HepG2 (cell line): Measurements from ENCODE around the gene HPDL. TPM values are rescaled to one million over a fixed set of nuclear protein-coding genes. Genes with fewer than 3 reads are reported as not detected.

Source experiments
- ATAC-seq: fragments of 200-7000 bp; cut with Tn5 transposase; 3 replicates; pipeline ENCODE4 v1.9.1; 2020; ENCODE audit warnings: mild to moderate bottlenecking, moderate library complexity
- BruUV-seq: library from RNA; stranded (reverse); fragments of 400-500 nt; replicated peaks from 2 replicates; lab custom pipeline; 2021; lab: Mats Ljungman, UMichigan
- CTCF ChIA-PET: fragments of 300-600 bp; formaldehyde crosslinking; extraction: SDS; loops from one replicate; lab custom pipeline; 2021; ENCODE audit warnings: low total read pairs, inconsistent platforms, low intra/inter-chr PET ratio; lab: Yijun Ruan, JAX
- POLR2A ChIA-PET: fragments of 350-600 bp; sonication (Branson Sonifier 250); formaldehyde crosslinking; loops from one replicate; lab custom pipeline; 2020; ENCODE audit warnings: antibody characterized with exemption, inconsistent platforms; lab: Yijun Ruan, JAX
- DNase-seq: peaks from one replicate; pipeline ENCODE4 v3.0.0-alpha.2; 2015; ENCODE audit warnings: low spot score
- FAIRE-seq: peaks from 3 replicates; lab custom pipeline; 2011; peaks lifted over from hg19 to GRCh38; lab: Jason Lieb, UNC
- H2AFZ ChIP-seq: one replicate; pipeline ENCODE4 v1.6.1; 2011; ENCODE audit warnings: low read length, inconsistent platforms
- H3K27ac ChIP-seq: fragments of 300-600 bp; 3 replicates; pipeline ENCODE4 v1.8.0; 2011; ENCODE audit warnings: mixed run types, mild to moderate bottlenecking, mixed read lengths, low read length, inconsistent platforms; ENCODE audit not compliant: insufficient read depth; ENCODE audit errors: extremely low read length
- H3K27me3 ChIP-seq, 2 experiments: fragments of 200-600 bp in 1 of 2; 2 replicates in 1 of 2; 3 replicates in 1 of 2; pipeline versions ENCODE4 v1.6.0 to v1.8.0; 2011; ENCODE audit warnings: low read length in 2 of 2, mild to moderate bottlenecking in 2 of 2, moderate library complexity in 2 of 2, inconsistent platforms in 1 of 2; ENCODE audit not compliant: insufficient read depth in 2 of 2, control insufficient read depth in 1 of 2
- H3K36me3 ChIP-seq, 2 experiments: fragments of 200-600 bp in 1 of 2; replicated peaks in 1 of 2; 2 replicates in 1 of 2; 3 replicates in 1 of 2; pipeline versions ENCODE4 v1.5.1 to v1.8.0; 2011; ENCODE audit warnings: low read length in 2 of 2, inconsistent platforms in 1 of 2; ENCODE audit not compliant: insufficient read depth in 2 of 2, control insufficient read depth in 1 of 2
- H3K4me1 ChIP-seq: 2 replicates; pipeline ENCODE4 v1.5.1; 2012; ENCODE audit warnings: low read length, inconsistent platforms; ENCODE audit not compliant: insufficient read depth
- H3K4me2 ChIP-seq: 2 replicates; pipeline ENCODE4 v1.6.0; 2011; ENCODE audit warnings: low read depth, low read length, inconsistent platforms
- H3K4me3 ChIP-seq, 3 experiments: fragments of 200-600 bp in 1 of 3; sonication (generic), shearing (Covaris generic) in 1 of 3; replicated peaks in 1 of 3; 2 replicates each; pipeline ENCODE4 v1.5.1; 2011 to 2016; ENCODE audit warnings: low read length in 3 of 3, inconsistent platforms in 2 of 3, low read depth in 2 of 3, mild to moderate bottlenecking in 2 of 3, control low read depth in 1 of 3, mixed read lengths in 1 of 3; ENCODE audit not compliant: insufficient read depth in 1 of 3
- H3K79me2 ChIP-seq: one replicate; pipeline ENCODE4 v1.6.1; 2011; ENCODE audit warnings: low read length, inconsistent platforms; ENCODE audit not compliant: insufficient read depth
- H3K9ac ChIP-seq: 2 replicates; pipeline ENCODE4 v1.6.0; 2011; ENCODE audit warnings: mild to moderate bottlenecking, low read depth, low read length, inconsistent platforms; ENCODE audit not compliant: insufficient read depth
- H3K9me3 ChIP-seq: 2 replicates; pipeline ENCODE4 v1.5.1; 2012; ENCODE audit warnings: mild to moderate bottlenecking, low read length
- H4K20me1 ChIP-seq: 2 replicates; pipeline ENCODE4 v1.6.0; 2011; ENCODE audit warnings: inconsistent platforms, mild to moderate bottlenecking, low read length, moderate library complexity; ENCODE audit not compliant: insufficient read depth
- NR2F2 ChIP-seq: IDR thresholded peaks from 2 replicates; pipeline ENCODE4 v1.6.1; 2012; ENCODE audit warnings: low read depth, inconsistent platforms, borderline replicate concordance
- ZNF263 ChIP-seq: sonication (generic); formaldehyde crosslinking; IDR thresholded peaks from 2 replicates; pipeline ENCODE4 v1.4.0; 2020; ENCODE audit warnings: missing genetic modification reagents
- ZNF33A ChIP-seq: sonication (generic); formaldehyde crosslinking; IDR thresholded peaks from 2 replicates; pipeline ENCODE4 v1.5.1; 2020; ENCODE audit warnings: missing genetic modification reagents, mild to moderate bottlenecking, moderate library complexity, borderline replicate concordance
- WGBS: methylation state at CpG from one replicate; pipeline ENCODE4 v1.1.6; 2017; ENCODE audit warnings: low lambda C conversion rate; 5-methylcytosine and 5-hydroxymethylcytosine counted together
- in situ Hi-C: cut with HindIII; loops from 2 replicates; pipeline ENCODE4 v1.10.0; 2017; ENCODE audit warnings: low pct_unique_long_range_greater_than_20kb; ENCODE audit not compliant: extremely low pct_ligation_motif_present
- intact Hi-C: fragments of 100-400 bp; cut with micrococcal nuclease; formaldehyde crosslinking; loops from one replicate; pipeline ENCODE4 v1.10.0; 2022; ENCODE audit not compliant: unreplicated experiment
- polyA plus RNA-seq, 8 experiments: library from polyadenylated mRNA; depleted of rRNA in 3 of 8; stranded (reverse) in 7 of 8; unstranded in 1 of 8; fragments of >200 nt; fragmentation: Illumina TruSeq in 4 of 8; extraction: Trizol in 4 of 8; gene quantifications; 2 replicates each; pipeline versions ENCODE4 v1.2.1 to v1.2.3, GENCODE V29; 2011 to 2016; ENCODE audit warnings: low read depth in 4 of 8, missing spikeins in 1 of 8, mixed read lengths in 1 of 8; ENCODE audit not compliant: insufficient read depth in 1 of 8
- total RNA-seq, 5 experiments: library from RNA; depleted of rRNA; stranded (reverse); fragments of >200 nt; fragmentation: Illumina TruSeq; extraction: Trizol; gene quantifications; 2 replicates each; pipeline ENCODE4 v1.2.3, GENCODE V29; 2016; ENCODE audit warnings: low read depth in 1 of 5
- TF ChIP-seq, protein P1 (sequence below): sonication (generic); formaldehyde crosslinking; IDR thresholded peaks from 2 replicates; pipeline ENCODE4 v1.4.0; 2020; ENCODE audit warnings: missing genetic modification reagents
- TF ChIP-seq, protein P2 (sequence below): sonication (generic); formaldehyde crosslinking; conservative IDR thresholded peaks from 2 replicates; pipeline ENCODE4 v1.4.0; 2020; ENCODE audit warnings: mild to moderate bottlenecking, missing genetic modification reagents, moderate library complexity

The HPDL gene
- total and polyA plus RNA-seq, 2 of the 13 experiments (the other 11 are each of a cell fraction or from before 2014, with no cell fraction given), result not detected

GRCh38 chr1:45351508-45351907 is 24.8 kb downstream of the HPDL start:
- Histone ChIP-seq H3K27me3 (no peaks in the 10 kb centered on the region), H3K4me2 (no peak overlapping the region), H3K27ac (no peak overlapping the region), H3K79me2 (no peaks in the 10 kb centered on the region)
- no TSS peak for BruUV-seq
- ATAC-seq (0 out of 3 replicates have a peak, but pooled peaks have one; percentile 7), FAIRE-seq (no peak)
- POLR2A ChIA-PET, result interaction anchor here (1.6 to 4.9 kb wide), 3 partner anchors 12 to 170 kb away, joined by 3 to 49 read pairs (median 4); partner anchors contain the start of genes CCDC163, MMACHC, MUTYH and PRDX1
- in situ Hi-C loops, result loop anchor here (25.0 kb wide), 1 partner anchor 236 kb away; the partner anchor contains the start of gene NASP
- WGBS, result 39% methylated on average over 5 of the region's 5 CpGs
- no peak for TF ChIP-seq ZNF33A (CRISPR knock-in tag)
- peak; percentile 92 for TF ChIP-seq ZNF263
- no peak for TF ChIP-seq NR2F2
- TF ChIP-seq, protein P1, sequence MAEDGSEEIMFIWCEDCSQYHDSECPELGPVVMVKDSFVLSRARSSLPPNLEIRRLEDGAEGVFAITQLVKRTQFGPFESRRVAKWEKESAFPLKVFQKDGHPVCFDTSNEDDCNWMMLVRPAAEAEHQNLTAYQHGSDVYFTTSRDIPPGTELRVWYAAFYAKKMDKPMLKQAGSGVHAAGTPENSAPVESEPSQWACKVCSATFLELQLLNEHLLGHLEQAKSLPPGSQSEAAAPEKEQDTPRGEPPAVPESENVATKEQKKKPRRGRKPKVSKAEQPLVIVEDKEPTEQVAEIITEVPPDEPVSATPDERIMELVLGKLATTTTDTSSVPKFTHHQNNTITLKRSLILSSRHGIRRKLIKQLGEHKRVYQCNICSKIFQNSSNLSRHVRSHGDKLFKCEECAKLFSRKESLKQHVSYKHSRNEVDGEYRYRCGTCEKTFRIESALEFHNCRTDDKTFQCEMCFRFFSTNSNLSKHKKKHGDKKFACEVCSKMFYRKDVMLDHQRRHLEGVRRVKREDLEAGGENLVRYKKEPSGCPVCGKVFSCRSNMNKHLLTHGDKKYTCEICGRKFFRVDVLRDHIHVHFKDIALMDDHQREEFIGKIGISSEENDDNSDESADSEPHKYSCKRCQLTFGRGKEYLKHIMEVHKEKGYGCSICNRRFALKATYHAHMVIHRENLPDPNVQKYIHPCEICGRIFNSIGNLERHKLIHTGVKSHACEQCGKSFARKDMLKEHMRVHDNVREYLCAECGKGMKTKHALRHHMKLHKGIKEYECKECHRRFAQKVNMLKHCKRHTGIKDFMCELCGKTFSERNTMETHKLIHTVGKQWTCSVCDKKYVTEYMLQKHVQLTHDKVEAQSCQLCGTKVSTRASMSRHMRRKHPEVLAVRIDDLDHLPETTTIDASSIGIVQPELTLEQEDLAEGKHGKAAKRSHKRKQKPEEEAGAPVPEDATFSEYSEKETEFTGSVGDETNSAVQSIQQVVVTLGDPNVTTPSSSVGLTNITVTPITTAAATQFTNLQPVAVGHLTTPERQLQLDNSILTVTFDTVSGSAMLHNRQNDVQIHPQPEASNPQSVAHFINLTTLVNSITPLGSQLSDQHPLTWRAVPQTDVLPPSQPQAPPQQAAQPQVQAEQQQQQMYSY (CRISPR knock-in tag), result peak; percentile 73
- TF ChIP-seq, protein P2, sequence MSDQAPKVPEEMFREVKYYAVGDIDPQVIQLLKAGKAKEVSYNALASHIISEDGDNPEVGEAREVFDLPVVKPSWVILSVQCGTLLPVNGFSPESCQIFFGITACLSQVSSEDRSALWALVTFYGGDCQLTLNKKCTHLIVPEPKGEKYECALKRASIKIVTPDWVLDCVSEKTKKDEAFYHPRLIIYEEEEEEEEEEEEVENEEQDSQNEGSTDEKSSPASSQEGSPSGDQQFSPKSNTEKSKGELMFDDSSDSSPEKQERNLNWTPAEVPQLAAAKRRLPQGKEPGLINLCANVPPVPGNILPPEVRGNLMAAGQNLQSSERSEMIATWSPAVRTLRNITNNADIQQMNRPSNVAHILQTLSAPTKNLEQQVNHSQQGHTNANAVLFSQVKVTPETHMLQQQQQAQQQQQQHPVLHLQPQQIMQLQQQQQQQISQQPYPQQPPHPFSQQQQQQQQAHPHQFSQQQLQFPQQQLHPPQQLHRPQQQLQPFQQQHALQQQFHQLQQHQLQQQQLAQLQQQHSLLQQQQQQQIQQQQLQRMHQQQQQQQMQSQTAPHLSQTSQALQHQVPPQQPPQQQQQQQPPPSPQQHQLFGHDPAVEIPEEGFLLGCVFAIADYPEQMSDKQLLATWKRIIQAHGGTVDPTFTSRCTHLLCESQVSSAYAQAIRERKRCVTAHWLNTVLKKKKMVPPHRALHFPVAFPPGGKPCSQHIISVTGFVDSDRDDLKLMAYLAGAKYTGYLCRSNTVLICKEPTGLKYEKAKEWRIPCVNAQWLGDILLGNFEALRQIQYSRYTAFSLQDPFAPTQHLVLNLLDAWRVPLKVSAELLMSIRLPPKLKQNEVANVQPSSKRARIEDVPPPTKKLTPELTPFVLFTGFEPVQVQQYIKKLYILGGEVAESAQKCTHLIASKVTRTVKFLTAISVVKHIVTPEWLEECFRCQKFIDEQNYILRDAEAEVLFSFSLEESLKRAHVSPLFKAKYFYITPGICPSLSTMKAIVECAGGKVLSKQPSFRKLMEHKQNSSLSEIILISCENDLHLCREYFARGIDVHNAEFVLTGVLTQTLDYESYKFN (CRISPR knock-in tag), result 0 out of 2 replicates have a peak, but pooled peaks have one; percentile 13
- TF ChIP-seq, all 625 proteins: peak for 3
- Histone ChIP-seq H3K36me3 (no peaks in the 10 kb centered on the region; a peak in 2 of 5 replicates), H4K20me1 (no peaks in the 10 kb centered on the region), H2AFZ (no peak overlapping the region), H3K4me3 (no peak overlapping the region), H3K9ac (no peak overlapping the region), H3K4me1 (peaks cover 28% of the 10 kb centered on the region), H3K9me3 (no peaks in the 10 kb centered on the region)
- CTCF ChIA-PET, result no interaction called here
- intact Hi-C loops, result no loop called here
- no peak for DNase-seq
